Measurements from ENCODE around the gene MTMR1.

MTMR1 gene

GRCh38 chrX:150692831-150693724 is at the start of gene MTMR1:
TSS of gene MTMR1 (plus strand) at chrX:150693396. CDS start at chrX:150693531, 135 bp downstream.
- DNase-seq (ENCODE audit: low read depth) = no peak

- DNase-seq (ENCODE audit: low read depth) = no peak
Observed at GRCh38 chrX:150643958-150644357, 49.2 kb upstream of the MTMR1 start.

- no peak for DNase-seq (ENCODE audit: low read depth)
Observed at GRCh38 chrX:150644422-150644821, 48.8 kb upstream of the MTMR1 start.

GRCh38 chrX:150647331-150647730 is 45.9 kb upstream of the MTMR1 start:
- DNase-seq (ENCODE audit: low read depth) = no peak

GRCh38 chrX:150648296-150648940 is 44.8 kb upstream of the MTMR1 start:
- DNase-seq (ENCODE audit: low read depth) = no peak

- DNase-seq (ENCODE audit: low read depth) = no peak
Observed at GRCh38 chrX:150649096-150649870, 43.9 kb upstream of the MTMR1 start.

GRCh38 chrX:150651906-150652305 is 41.3 kb upstream of the MTMR1 start:
- DNase-seq (ENCODE audit: low read depth) = no peak

- no peak for DNase-seq (ENCODE audit: low read depth)
Observed at GRCh38 chrX:150655788-150656187, 37.4 kb upstream of the MTMR1 start.

- no peak for DNase-seq (ENCODE audit: low read depth)
Observed at GRCh38 chrX:150663073-150663472, 30.1 kb upstream of the MTMR1 start.

- no peak for DNase-seq (ENCODE audit: low read depth)
Observed at GRCh38 chrX:150664290-150664689, 28.9 kb upstream of the MTMR1 start.

- DNase-seq (ENCODE audit: low read depth) = no peak
Observed at GRCh38 chrX:150676221-150676620, 17.0 kb upstream of the MTMR1 start.

GRCh38 chrX:150680974-150681373 is 12.2 kb upstream of the MTMR1 start:
- no peak for DNase-seq (ENCODE audit: low read depth)

GRCh38 chrX:150683112-150683511 is 10.1 kb upstream of the MTMR1 start:
- DNase-seq (ENCODE audit: low read depth) = no peak

GRCh38 chrX:150683536-150684146 is 9.6 kb upstream of the MTMR1 start:
- no peak for DNase-seq (ENCODE audit: low read depth)

GRCh38 chrX:150688911-150689451 is 4.2 kb upstream of the MTMR1 start:
- DNase-seq (ENCODE audit: low read depth) = no peak

- no peak for DNase-seq (ENCODE audit: low read depth)
Observed at GRCh38 chrX:150690126-150690525, 3.1 kb upstream of the MTMR1 start.

GRCh38 chrX:150692296-150692695 is 900 bp upstream of the MTMR1 start:
- no peak for DNase-seq (ENCODE audit: low read depth)

GRCh38 chrX:150693725-150694574 is 754 bp downstream of the MTMR1 start:
- DNase-seq (ENCODE audit: low read depth) = peak; percentile 30

GRCh38 chrX:150694738-150695410 is 1.7 kb downstream of the MTMR1 start:
- DNase-seq (ENCODE audit: low read depth) = no peak

GRCh38 chrX:150696331-150696730 is 3.1 kb downstream of the MTMR1 start:
- no peak for DNase-seq (ENCODE audit: low read depth)

All from stimulated activated CD8-positive, alpha-beta memory T cell treated with anti-CD3 and anti-CD28 coated beads, Interleukin-7, amount 100 ng/mL, for 24 hours (primary cell).